Measurements from ENCODE around the gene FLNA.

DNA sequence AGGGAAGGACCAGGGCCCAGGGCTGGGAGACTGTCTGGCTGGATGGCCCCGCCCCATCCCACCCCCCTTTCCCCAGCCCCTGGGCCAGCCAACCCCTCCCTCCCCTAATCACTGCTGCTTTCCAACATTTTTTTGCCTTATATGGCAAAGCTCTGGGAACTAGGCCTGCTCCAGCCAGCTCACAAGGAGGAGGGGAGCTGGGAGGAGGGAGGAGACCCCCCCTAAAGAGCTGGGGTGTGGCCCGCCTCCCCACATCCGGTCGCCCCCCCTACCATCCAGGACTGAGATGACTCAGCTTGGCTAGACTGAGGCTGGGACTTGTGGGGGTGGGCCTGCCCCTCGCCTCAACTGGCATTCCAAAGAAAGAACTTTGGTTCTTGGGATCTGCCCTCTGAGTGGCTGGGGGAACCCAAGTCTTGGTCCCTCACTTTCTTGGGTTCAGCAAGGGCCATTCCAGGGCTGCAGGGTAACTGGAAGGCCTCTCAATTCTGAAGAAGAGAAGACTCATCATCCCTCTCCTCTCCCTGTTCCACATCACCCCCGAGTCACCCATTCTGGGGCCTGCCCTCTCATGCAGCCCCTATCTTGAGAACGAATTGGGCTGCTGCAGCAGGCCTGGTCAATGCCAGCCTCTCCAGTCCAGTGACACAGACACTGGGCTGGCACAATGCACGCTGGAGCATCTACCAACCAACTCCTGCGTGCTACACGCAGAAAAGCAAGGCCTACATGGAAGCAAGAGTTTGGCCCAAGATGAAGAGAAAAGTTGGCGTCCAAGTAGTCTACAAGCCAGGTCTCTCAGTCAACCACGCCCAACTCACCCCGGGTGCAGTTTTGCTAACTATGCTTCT, 4.8 kb downstream of the FLNA start:
- no peak for TF ChIP-seq EZH2phosphoT487 (IDR thresholded peaks at IDR 0.05; ENCODE audit: insufficient read depth, low read depth)
- TF ChIP-seq EZH2 (IDR thresholded peaks at IDR 0.05; ENCODE audit: insufficient read depth, poor library complexity, severe bottlenecking): no peak

Data from GM23248 (cell line).